Measurements from ENCODE around the gene EHD1. TPM values are rescaled to one million over a fixed set of nuclear protein-coding genes. Genes with fewer than 3 reads are reported as not detected.

Gene EHD1
- total and polyA plus RNA-seq, 3 donors from 2014 or later, result 230 to 455 (median 328) TPM

GRCh38 chr11:64897381-64898075 lies 19.1 kb upstream of the EHD1 start:
- Histone ChIP-seq H3K27ac (no peak overlapping the region), H3K4me1 (no peaks in the 10 kb centered on the region), H3K36me3 (ENCODE audit: low read depth, missing control alignments) (no peaks in the 10 kb centered on the region), H3K4me3 (no peak overlapping the region), H3K27me3 (no peaks in the 10 kb centered on the region), H3K9me3 (no peaks in the 10 kb centered on the region)
- DNase-seq, result no peak
- TF ChIP-seq POLR2A (IDR thresholded peaks at IDR 0.05) (no peak), CTCF (IDR thresholded peaks at IDR 0.05) (no peak)
- 93% methylated on average over 8 to 19 of the region's 19 CpGs for WGBS, 2 donors
- intact Hi-C loops (cut with DNase I; ENCODE audit: low total_unique reads), result no loop called here

GRCh38 chr11:64896448-64897022 lies 18.1 kb upstream of the EHD1 start:
- no peak for TF ChIP-seq CTCF (IDR thresholded peaks at IDR 0.05)
- no peak for TF ChIP-seq POLR2A (IDR thresholded peaks at IDR 0.05)
- intact Hi-C loops (cut with DNase I; ENCODE audit: low total_unique reads), result no loop called here
- H3K4me3 ChIP-seq, result no peak overlapping the region
- DNase-seq, result no peak
- WGBS, 2 donors, result 94 to 100% methylated on average over 4 to 14 of the region's 14 CpGs
- no peaks in the 10 kb centered on the region for H3K9me3 ChIP-seq
- no peaks in the 10 kb centered on the region for H3K27me3 ChIP-seq
- H3K36me3 ChIP-seq (ENCODE audit: low read depth, missing control alignments), result no peaks in the 10 kb centered on the region
- no peak overlapping the region for H3K27ac ChIP-seq
- H3K4me1 ChIP-seq, result no peaks in the 10 kb centered on the region

- Histone ChIP-seq H3K9me3 (no peaks in the 10 kb centered on the region), H3K27ac (no peak overlapping the region), H3K36me3 (ENCODE audit: low read depth, missing control alignments) (no peaks in the 10 kb centered on the region), H3K4me1 (no peaks in the 10 kb centered on the region), H3K27me3 (no peaks in the 10 kb centered on the region), H3K4me3 (no peak overlapping the region)
- intact Hi-C loops (cut with DNase I; ENCODE audit: low total_unique reads), result loop anchor here (5.0 kb wide), 1 partner anchor 48 kb away; no protein-coding TSS in a partner anchor
- no peak for DNase-seq
- 87 to 91% methylated on average over 11 to 39 of the region's 39 CpGs for WGBS, 2 donors
- TF ChIP-seq POLR2A (IDR thresholded peaks at IDR 0.05), result no peak
- TF ChIP-seq CTCF (IDR thresholded peaks at IDR 0.05), result no peak
Observed at GRCh38 chr11:64894812-64895452, 16.5 kb upstream of the EHD1 start.

GRCh38 chr11:64894070-64894811 lies 15.8 kb upstream of the EHD1 start:
- Histone ChIP-seq H3K9me3 (no peaks in the 10 kb centered on the region), H3K27me3 (no peaks in the 10 kb centered on the region), H3K4me1 (no peaks in the 10 kb centered on the region), H3K36me3 (ENCODE audit: low read depth, missing control alignments) (no peaks in the 10 kb centered on the region), H3K4me3 (no peak overlapping the region), H3K27ac (no peak overlapping the region)
- 42 to 53% methylated on average over 8 to 14 of the region's 14 CpGs for WGBS, 2 donors
- intact Hi-C loops (cut with DNase I; ENCODE audit: low total_unique reads), result loop anchor here (5.0 kb wide), 1 partner anchor 47 kb away; no protein-coding TSS in a partner anchor
- peak; percentile 84 for DNase-seq
- peak; percentile 75 to 88 (median 80) for TF ChIP-seq CTCF (IDR thresholded peaks at IDR 0.05)
- no peak for TF ChIP-seq POLR2A (IDR thresholded peaks at IDR 0.05)

Data from testis (tissue), 3 donors.